ENCODE data around the gene ARFGAP1.

ARFGAP1 gene

DNA sequence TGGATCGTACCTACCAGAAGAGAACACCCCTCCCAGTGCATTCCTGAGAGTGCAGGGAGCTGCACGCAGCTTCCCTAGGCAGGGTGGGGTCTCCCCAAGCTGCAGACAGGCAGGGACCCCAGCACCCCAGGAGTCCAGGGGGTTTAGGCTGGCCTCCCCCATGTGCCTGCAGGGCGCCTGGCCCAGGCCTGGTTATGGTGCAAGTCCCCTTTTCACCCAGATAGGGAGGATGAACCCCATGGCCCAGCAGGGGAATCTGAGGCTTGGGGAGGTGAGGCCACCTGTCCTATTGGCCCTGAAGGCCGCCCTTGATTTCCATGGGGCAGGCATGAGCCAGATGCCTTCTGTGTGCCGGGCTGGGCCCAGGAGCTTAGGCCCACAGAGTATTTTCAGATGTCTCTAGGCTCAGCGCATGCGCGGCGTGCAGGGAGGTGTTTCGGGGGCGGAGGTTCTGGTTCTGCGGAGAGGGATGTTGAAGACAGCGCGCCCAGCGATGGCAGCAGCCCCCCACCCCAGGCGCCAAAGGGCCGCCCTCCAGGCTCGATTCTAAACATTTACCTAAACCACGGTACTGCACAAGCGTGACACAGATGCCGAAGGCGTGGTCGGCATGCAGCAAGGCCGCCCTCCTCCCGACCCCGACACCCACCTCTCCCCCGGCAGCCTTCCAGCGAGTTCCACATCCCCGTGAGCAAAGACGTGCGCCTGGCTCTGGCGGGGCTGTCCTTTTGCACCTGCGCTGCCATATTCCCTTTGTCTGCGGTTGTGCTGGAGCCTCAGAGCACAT is 49.7 kb downstream of the ARFGAP1 start:
- H3K9me3 ChIP-seq (ENCODE audit: low read length): no peaks in the 10 kb centered on the region
- no peak overlapping the region for H3K27ac ChIP-seq (ENCODE audit: low read depth, low read length)
- H3K4me3 ChIP-seq (ENCODE audit: low read depth in 1 of 2, low read length in 2 of 2): no peak overlapping the region
- H3K9ac ChIP-seq (ENCODE audit: low read length): no peak overlapping the region
- H3K27me3 ChIP-seq (ENCODE audit: control insufficient read depth in 1 of 2, insufficient read depth in 2 of 2, low read length in 2 of 2): peaks cover 0 to 41% of the 10 kb centered on the region in 2 donors
- H3K36me3 ChIP-seq (ENCODE audit: insufficient read depth, low read length): no peaks in the 10 kb centered on the region
- H3K4me1 ChIP-seq (ENCODE audit: insufficient read depth, low read length): no peaks in the 10 kb centered on the region

DNA sequence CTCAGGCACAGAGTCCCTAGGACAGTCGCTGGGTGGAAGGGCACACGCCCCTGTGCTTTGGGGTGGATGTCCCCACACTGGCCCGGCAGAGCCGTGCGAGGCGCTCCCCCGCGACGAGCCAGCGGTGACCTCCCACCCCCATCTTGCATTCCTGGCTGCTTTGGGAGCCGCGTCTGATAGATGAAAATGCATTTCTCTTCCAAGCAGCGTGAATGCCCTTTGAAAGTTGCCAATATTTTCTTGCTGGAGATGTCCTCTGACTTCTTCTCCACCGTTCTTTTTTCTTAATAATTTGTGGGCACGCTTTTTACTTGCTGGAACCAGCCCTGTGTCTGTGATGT is 50.3 kb downstream of the ARFGAP1 start:
- H3K9me3 ChIP-seq (ENCODE audit: low read length): no peaks in the 10 kb centered on the region
- no peak overlapping the region for H3K9ac ChIP-seq (ENCODE audit: low read length)
- peaks cover 0 to 41% of the 10 kb centered on the region in 2 donors for H3K27me3 ChIP-seq (ENCODE audit: control insufficient read depth in 1 of 2, insufficient read depth in 2 of 2, low read length in 2 of 2)

DNA sequence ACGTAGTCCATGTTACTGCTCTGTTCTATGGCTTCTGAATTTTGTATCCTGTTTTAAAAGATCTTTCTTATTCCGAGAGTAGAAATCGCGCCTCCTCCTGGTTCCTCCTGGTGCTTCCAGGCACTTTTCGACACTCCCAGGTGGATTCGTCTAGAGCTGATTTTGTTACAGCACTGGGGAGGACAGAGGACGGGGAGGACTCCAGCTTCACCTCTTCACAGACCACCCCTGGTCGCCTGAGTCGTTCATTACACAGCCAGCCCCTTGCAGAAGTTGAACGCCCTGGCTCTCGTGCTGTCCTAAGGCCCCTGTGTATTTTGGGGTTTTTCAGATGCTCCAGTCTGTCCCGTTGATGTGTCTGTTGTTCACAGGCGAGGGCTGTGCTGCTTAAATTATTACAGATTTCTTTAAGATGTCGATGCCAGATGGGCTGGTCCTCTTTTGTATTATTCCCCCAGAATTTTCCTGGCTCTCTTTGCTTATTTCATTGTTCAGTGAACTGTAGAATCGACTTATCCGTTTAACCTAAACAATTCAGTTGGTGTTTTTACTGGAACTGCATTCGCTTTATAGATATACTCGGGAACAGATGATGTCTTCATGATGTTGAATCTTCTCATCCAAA is 50.9 kb downstream of the ARFGAP1 start:
- no peak overlapping the region for H3K9ac ChIP-seq (ENCODE audit: low read length)
- peaks cover 0 to 41% of the 10 kb centered on the region in 2 donors for H3K27me3 ChIP-seq (ENCODE audit: control insufficient read depth in 1 of 2, insufficient read depth in 2 of 2, low read length in 2 of 2)
- no peak overlapping the region for H3K27ac ChIP-seq (ENCODE audit: low read depth, low read length)
- H3K36me3 ChIP-seq (ENCODE audit: insufficient read depth, low read length): no peaks in the 10 kb centered on the region
- no peaks in the 10 kb centered on the region for H3K4me1 ChIP-seq (ENCODE audit: insufficient read depth, low read length)
- no peak overlapping the region for H3K4me3 ChIP-seq (ENCODE audit: low read depth in 1 of 2, low read length in 2 of 2)
- H3K9me3 ChIP-seq (ENCODE audit: low read length): no peaks in the 10 kb centered on the region

More for the DNA sequence above, 50.3 kb downstream of the ARFGAP1 start:
- Histone ChIP-seq H3K36me3 (ENCODE audit: insufficient read depth, low read length) (no peaks in the 10 kb centered on the region), H3K4me3 (ENCODE audit: low read depth in 1 of 2, low read length in 2 of 2) (no peak overlapping the region), H3K27ac (ENCODE audit: low read depth, low read length) (no peak overlapping the region), H3K4me1 (ENCODE audit: insufficient read depth, low read length) (no peaks in the 10 kb centered on the region)

DNA sequence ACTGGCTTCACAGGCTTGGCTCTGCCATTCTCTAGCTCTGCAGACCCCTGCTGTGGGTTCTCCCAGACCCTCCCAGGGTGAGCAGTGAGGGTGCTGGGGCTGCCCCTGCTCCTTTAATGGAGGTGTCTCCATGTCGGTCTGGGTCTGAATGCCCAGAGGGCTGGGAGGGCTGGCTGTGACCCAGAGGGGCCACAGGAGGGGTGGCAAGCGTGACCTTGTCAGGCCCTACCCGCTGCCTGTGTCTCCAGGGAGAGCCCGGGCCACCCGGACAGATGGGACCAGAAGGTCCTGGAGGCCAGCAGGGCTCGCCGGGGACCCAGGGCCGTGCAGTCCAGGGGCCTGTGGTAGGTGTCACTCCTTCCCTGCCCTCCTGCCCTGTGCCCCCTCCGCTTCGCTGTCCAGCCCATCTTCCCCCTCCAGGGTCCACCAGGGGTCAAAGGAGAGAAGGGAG is 52.4 kb downstream of the ARFGAP1 start:
- H3K4me1 ChIP-seq (ENCODE audit: insufficient read depth, low read length): no peaks in the 10 kb centered on the region
- no peaks in the 10 kb centered on the region for H3K36me3 ChIP-seq (ENCODE audit: insufficient read depth, low read length)
- H3K9ac ChIP-seq (ENCODE audit: low read length): no peak overlapping the region
- H3K27ac ChIP-seq (ENCODE audit: low read depth, low read length): no peak overlapping the region
- H3K4me3 ChIP-seq (ENCODE audit: low read depth in 1 of 2, low read length in 2 of 2): no peak overlapping the region
- H3K27me3 ChIP-seq (ENCODE audit: control insufficient read depth in 1 of 2, insufficient read depth in 2 of 2, low read length in 2 of 2): peaks cover 0 to 43% of the 10 kb centered on the region in 2 donors
- H3K9me3 ChIP-seq (ENCODE audit: low read length): no peaks in the 10 kb centered on the region

DNA sequence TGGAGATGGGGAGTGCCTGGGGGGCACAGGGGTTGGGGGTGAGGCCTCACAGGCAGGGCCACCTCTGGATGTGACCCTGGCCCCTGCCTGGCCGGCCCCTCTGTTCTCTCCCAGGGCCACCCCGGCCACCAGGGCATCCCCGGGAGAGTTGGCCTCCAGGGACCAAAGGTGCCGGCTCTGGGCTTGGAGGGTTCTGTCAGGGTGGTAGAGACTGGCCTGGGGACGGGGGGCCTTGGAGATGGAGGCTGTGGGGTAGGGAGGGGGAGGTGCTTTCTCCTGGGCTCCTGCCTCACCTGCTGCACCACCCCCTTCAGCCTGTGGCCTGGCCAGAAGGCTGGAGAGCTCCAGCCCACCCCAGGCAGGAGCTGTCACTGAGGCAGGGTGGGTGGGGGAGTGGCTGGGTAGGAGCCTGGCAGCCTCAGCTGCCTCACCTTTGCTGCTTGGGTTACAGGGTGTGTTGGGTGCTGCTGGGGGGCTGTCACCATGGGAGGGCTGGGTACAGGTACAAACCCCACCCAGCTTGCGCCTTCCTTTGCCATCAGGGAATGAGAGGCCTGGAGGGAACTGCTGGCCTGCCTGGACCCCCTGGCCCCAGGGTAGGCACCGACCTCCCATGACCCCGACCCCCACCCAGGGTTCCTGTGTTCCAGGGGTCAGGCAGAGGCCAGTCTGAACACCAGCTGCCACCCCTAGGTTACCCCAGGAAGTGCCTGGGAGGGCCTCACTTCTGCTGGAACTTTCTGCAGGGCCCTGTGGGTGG is 53.1 kb downstream of the ARFGAP1 start:
- Histone ChIP-seq H3K4me1 (ENCODE audit: insufficient read depth, low read length) (no peaks in the 10 kb centered on the region), H3K27me3 (ENCODE audit: control insufficient read depth in 1 of 2, insufficient read depth in 2 of 2, low read length in 2 of 2) (peaks cover 0 to 46% of the 10 kb centered on the region in 2 donors), H3K4me3 (ENCODE audit: low read depth in 1 of 2, low read length in 2 of 2) (no peak overlapping the region), H3K36me3 (ENCODE audit: insufficient read depth, low read length) (no peaks in the 10 kb centered on the region), H3K27ac (ENCODE audit: low read depth, low read length) (no peak overlapping the region), H3K9me3 (ENCODE audit: low read length) (no peaks in the 10 kb centered on the region), H3K9ac (ENCODE audit: low read length) (no peak overlapping the region)

DNA sequence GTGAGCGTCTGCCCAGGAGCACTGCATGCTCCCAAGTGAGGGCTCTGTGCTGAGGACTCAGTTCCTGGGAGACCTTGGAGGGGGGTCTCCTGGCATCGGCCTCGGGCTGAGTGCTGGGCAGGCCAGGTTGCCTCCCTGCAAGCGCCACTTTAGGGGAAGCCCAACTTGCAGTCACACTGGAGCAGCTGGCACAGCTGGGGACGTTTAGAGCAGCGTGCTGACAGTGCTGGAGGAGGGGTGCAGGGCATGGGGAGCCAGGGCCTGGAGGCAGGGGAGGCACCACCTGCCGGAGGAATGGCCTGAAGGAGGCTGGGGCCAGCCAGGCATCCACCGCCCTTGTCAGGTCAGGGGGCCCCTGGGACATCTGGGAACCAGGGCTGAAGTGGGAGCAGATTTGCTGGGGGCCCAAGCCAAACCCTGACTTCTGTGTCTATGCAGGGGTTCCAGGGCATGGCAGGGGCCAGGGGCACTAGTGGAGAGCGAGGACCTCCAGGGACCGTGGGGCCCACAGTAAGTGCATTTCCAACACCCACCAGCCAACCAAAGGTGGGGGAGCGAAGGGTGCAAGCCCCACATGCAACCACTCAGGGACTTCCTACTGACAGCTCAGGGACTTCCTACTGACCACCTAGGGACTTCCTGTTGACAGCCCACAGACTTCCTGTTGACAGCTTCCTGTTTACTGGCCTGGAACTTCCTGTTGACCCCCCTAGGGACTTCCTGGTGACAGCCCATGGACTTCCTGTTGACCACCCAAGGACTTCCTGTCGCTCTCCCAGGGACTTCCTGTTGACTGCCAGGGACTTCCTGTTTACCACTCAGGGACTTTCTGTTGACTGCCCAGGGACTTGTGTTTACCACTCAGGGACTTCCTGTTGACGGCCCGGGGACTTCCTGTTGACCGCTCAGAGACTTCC is 54.0 kb downstream of the ARFGAP1 start:
- Histone ChIP-seq H3K9ac (ENCODE audit: low read length) (no peak overlapping the region), H3K36me3 (ENCODE audit: insufficient read depth, low read length) (no peaks in the 10 kb centered on the region), H3K9me3 (ENCODE audit: low read length) (no peaks in the 10 kb centered on the region), H3K27ac (ENCODE audit: low read depth, low read length) (no peak overlapping the region), H3K4me3 (ENCODE audit: low read depth in 1 of 2, low read length in 2 of 2) (no peak overlapping the region), H3K4me1 (ENCODE audit: insufficient read depth, low read length) (no peaks in the 10 kb centered on the region), H3K27me3 (ENCODE audit: control insufficient read depth in 1 of 2, insufficient read depth in 2 of 2, low read length in 2 of 2) (peaks cover 0 to 39% of the 10 kb centered on the region in 2 donors)

DNA sequence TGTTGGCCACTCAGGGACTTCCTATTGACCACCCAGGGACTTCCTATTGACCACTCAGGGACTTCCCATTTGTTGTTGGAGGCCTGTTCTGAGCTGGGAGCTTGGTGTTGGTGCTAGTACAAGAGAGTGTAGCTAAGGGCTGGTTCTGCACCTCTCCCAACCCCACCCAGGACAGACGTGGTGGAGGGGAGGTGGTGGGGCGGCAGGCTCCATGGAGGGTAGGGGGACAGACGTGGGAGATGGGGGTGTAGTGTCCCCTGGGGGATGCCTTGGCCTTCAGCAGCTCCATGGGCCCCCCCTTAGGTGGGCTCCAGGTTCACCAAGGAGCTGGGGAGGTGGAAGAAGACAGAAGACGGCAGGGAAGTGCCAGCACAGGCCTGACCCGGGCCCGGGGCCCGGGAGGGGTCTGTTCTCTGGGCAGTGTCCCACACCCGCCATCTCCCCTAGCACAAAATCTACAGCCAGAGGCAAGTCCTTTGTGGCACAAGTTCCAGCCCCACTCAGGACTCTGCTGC is 54.7 kb downstream of the ARFGAP1 start:
- peaks cover 6% of the 10 kb centered on the region for H3K9me3 ChIP-seq (ENCODE audit: low read length)
- no peaks in the 10 kb centered on the region for H3K4me1 ChIP-seq (ENCODE audit: insufficient read depth, low read length)
- no peak overlapping the region for H3K9ac ChIP-seq (ENCODE audit: low read length)
- H3K4me3 ChIP-seq (ENCODE audit: low read depth in 1 of 2, low read length in 2 of 2): no peak overlapping the region
- no peaks in the 10 kb centered on the region for H3K36me3 ChIP-seq (ENCODE audit: insufficient read depth, low read length)
- H3K27me3 ChIP-seq (ENCODE audit: control insufficient read depth in 1 of 2, insufficient read depth in 2 of 2, low read length in 2 of 2): peaks cover 0 to 34% of the 10 kb centered on the region in 2 donors
- no peak overlapping the region for H3K27ac ChIP-seq (ENCODE audit: low read depth, low read length)

DNA sequence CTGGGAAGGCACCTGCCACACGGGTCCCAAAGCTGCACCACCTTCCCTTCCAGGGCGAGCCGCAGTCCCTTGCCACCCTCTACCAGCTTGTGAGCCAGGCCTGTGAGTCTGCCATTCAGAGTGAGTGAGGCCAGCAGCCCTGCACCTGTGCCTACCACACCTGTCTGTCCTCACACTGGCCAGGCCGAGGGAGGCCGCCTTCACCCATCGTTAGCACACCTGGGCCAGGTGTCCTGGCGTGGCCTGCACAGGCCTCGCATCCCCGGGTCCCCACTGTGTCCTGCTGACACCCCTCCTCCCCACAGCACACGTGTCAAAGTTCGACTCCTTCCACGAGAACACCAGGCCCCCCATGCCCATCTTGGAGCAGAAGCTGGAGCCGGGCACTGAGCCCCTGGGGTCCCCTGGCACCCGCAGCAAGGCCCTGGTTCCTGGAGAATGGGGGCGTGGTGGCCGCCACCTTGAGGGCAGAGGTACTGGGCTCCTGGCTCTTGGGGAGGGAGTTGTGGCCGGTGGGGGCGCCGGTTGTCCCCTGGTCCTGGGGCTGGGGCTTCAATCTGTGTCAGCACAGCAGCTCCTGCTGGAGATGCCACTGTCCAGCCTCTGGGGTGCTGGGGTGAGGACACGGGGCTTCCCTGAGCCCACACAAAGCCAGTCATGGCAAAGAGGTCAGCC is 55.5 kb downstream of the ARFGAP1 start:
- Histone ChIP-seq H3K4me3 (ENCODE audit: low read depth in 1 of 2, low read length in 2 of 2) (no peak overlapping the region), H3K4me1 (ENCODE audit: insufficient read depth, low read length) (no peaks in the 10 kb centered on the region), H3K27me3 (ENCODE audit: control insufficient read depth in 1 of 2, insufficient read depth in 2 of 2, low read length in 2 of 2) (peaks cover 0 to 38% of the 10 kb centered on the region in 2 donors), H3K9ac (ENCODE audit: low read length) (no peak overlapping the region), H3K9me3 (ENCODE audit: low read length) (peaks cover 6% of the 10 kb centered on the region), H3K36me3 (ENCODE audit: insufficient read depth, low read length) (no peaks in the 10 kb centered on the region), H3K27ac (ENCODE audit: low read depth, low read length) (no peak overlapping the region)

DNA sequence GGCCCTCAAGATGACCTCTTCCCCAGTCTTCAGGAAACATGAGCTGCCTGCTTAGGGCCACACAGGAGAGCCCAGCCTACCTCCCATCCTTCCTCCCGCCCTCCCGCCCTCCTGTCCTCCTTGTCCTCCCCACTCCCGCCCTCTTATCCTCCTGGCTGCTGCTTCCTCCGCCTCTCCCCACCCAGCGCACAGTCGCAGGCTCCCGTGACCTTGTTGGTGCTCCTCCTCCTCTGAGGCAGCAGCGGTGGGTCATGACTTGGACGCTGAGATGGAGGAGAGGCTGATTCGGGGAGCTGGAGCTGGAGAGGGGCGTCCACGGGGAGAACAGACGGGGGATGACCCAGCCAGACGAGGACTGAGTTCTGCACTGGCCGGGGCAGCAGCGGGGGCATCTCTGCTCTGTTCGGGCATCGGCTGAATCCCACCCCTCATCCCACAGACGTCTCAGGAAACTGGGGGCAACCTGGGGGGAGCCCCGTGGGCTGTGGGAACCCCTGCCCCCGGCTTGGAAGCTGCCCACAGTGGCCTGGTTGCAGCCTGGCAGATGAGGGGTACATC is 56.2 kb downstream of the ARFGAP1 start:
- H3K27ac ChIP-seq (ENCODE audit: low read depth, low read length): no peak overlapping the region
- H3K27me3 ChIP-seq (ENCODE audit: control insufficient read depth in 1 of 2, insufficient read depth in 2 of 2, low read length in 2 of 2): peaks cover 0 to 38% of the 10 kb centered on the region in 2 donors

More for the DNA sequence above, 56.2 kb downstream of the ARFGAP1 start:
- Histone ChIP-seq H3K9me3 (ENCODE audit: low read length) (peaks cover 6% of the 10 kb centered on the region), H3K36me3 (ENCODE audit: insufficient read depth, low read length) (no peaks in the 10 kb centered on the region), H3K4me3 (ENCODE audit: low read depth in 1 of 2, low read length in 2 of 2) (no peak overlapping the region), H3K4me1 (ENCODE audit: insufficient read depth, low read length) (no peaks in the 10 kb centered on the region), H3K9ac (ENCODE audit: low read length) (no peak overlapping the region)

Measured in muscle layer of colon (tissue), 2 donors.